ENCODE results near the gene FBXL7. TPM values are rescaled to one million over a fixed set of nuclear protein-coding genes. Genes with fewer than 3 reads are reported as not detected.
A peak's percentile ranks its signal among the peaks of the same experiment; 100 is the strongest.

Gene FBXL7
- total RNA-seq = not detected
- polyA plus RNA-seq = not detected
- total RNA-seq = 0 to 0.08 (median 0) reads per million in 6 experiments

GRCh38 chr5:15499528-15500324, at the start of gene FBXL7:
FBXL7 (plus strand) TSS chr5:15500180.
- Mint-ChIP-seq H3K9me3 (peaks cover 0 to 13% (median 7%) of the 10 kb centered on the region in 9 donors), H3K4me1 (peaks cover 0 to 2% (median 0%) of the 10 kb centered on the region in 4 donors), H3K4me3 (no peak within 1 kb of the TSS), H3K27me3 (peaks cover 21 to 54% (median 41%) of the 10 kb centered on the region in 5 donors), H3K27ac (peak within 1 kb of the TSS in 1 of 10 donors; percentile 25), H3K36me3 (peaks cover 0 to 12% (median 3%) of the 10 kb centered on the region in 3 donors)
- ATAC-seq = no peak
- POLR2A ChIA-PET = no interaction called here
- DNase-seq = no peak

- DNase-seq (no peak), ATAC-seq (no peak)
- H3K4me1 Mint-ChIP-seq = no peaks in the 10 kb centered on the region
- H3K27ac Mint-ChIP-seq = no peak overlapping the region
- POLR2A ChIA-PET = no interaction called here
- H3K27me3 Mint-ChIP-seq = no peaks in the 10 kb centered on the region
- H3K9me3 Mint-ChIP-seq = peaks cover 0 to 31% (median 13%) of the 10 kb centered on the region in 9 donors
- H3K4me3 Mint-ChIP-seq = no peak overlapping the region
- no peaks in the 10 kb centered on the region for H3K36me3 Mint-ChIP-seq
Observed at GRCh38 chr5:15450473-15450872, 49.5 kb upstream of the FBXL7 start.

GRCh38 chr5:15450949-15451348, 49.0 kb upstream of the FBXL7 start:
- Mint-ChIP-seq H3K4me1 (no peaks in the 10 kb centered on the region), H3K27me3 (no peaks in the 10 kb centered on the region), H3K9me3 (peaks cover 0 to 31% (median 14%) of the 10 kb centered on the region in 9 donors), H3K36me3 (no peaks in the 10 kb centered on the region), H3K27ac (no peak overlapping the region), H3K4me3 (no peak overlapping the region)
- DNase-seq (peak in 1 of 10 donors; percentile 51), ATAC-seq (no peak)
- POLR2A ChIA-PET = no interaction called here

- Mint-ChIP-seq H3K27ac (no peak overlapping the region), H3K36me3 (no peaks in the 10 kb centered on the region), H3K9me3 (peaks cover 2 to 34% (median 16%) of the 10 kb centered on the region in 9 donors), H3K27me3 (no peaks in the 10 kb centered on the region), H3K4me1 (no peaks in the 10 kb centered on the region), H3K4me3 (no peak overlapping the region)
- POLR2A ChIA-PET = no interaction called here
- ATAC-seq = no peak
- no peak for DNase-seq
Observed at GRCh38 chr5:15452030-15452429, 48.0 kb upstream of the FBXL7 start.

- Mint-ChIP-seq H3K4me3 (no peak overlapping the region), H3K9me3 (peaks cover 2 to 35% (median 16%) of the 10 kb centered on the region in 9 donors), H3K4me1 (no peaks in the 10 kb centered on the region), H3K36me3 (no peaks in the 10 kb centered on the region), H3K27me3 (no peaks in the 10 kb centered on the region), H3K27ac (no peak overlapping the region)
- POLR2A ChIA-PET = no interaction called here
- ATAC-seq = no peak
- no peak for DNase-seq
Observed at GRCh38 chr5:15452781-15453180, 47.2 kb upstream of the FBXL7 start.

GRCh38 chr5:15459200-15459599, 40.8 kb upstream of the FBXL7 start:
- ATAC-seq (no peak), DNase-seq (no peak)
- Mint-ChIP-seq H3K4me1 (no peaks in the 10 kb centered on the region), H3K36me3 (no peaks in the 10 kb centered on the region), H3K27me3 (no peaks in the 10 kb centered on the region), H3K4me3 (no peak overlapping the region), H3K9me3 (peaks cover 0 to 32% (median 13%) of the 10 kb centered on the region in 9 donors), H3K27ac (no peak overlapping the region)
- POLR2A ChIA-PET = no interaction called here

- Mint-ChIP-seq H3K4me1 (no peaks in the 10 kb centered on the region), H3K27me3 (no peaks in the 10 kb centered on the region), H3K9me3 (peaks cover 0 to 31% (median 4%) of the 10 kb centered on the region in 9 donors), H3K4me3 (no peak overlapping the region), H3K27ac (no peak overlapping the region), H3K36me3 (no peaks in the 10 kb centered on the region)
- POLR2A ChIA-PET = no interaction called here
- DNase-seq = no peak
- ATAC-seq = no peak
Observed at GRCh38 chr5:15463231-15463980, 36.6 kb upstream of the FBXL7 start.

GRCh38 chr5:15472116-15472515, 27.9 kb upstream of the FBXL7 start:
- DNase-seq = no peak
- Mint-ChIP-seq H3K4me3 (no peak overlapping the region), H3K4me1 (no peaks in the 10 kb centered on the region), H3K27ac (no peak overlapping the region), H3K9me3 (peaks cover 0 to 20% (median 5%) of the 10 kb centered on the region in 9 donors), H3K36me3 (no peaks in the 10 kb centered on the region), H3K27me3 (no peaks in the 10 kb centered on the region)
- POLR2A ChIA-PET = no interaction called here
- ATAC-seq = no peak

GRCh38 chr5:15474143-15474719, 25.7 kb upstream of the FBXL7 start:
- no peak for ATAC-seq
- no peak overlapping the region for H3K4me3 Mint-ChIP-seq
- POLR2A ChIA-PET = no interaction called here

GRCh38 chr5:15475367-15475766, 24.6 kb upstream of the FBXL7 start:
- no peaks in the 10 kb centered on the region for H3K4me1 Mint-ChIP-seq
- H3K4me3 Mint-ChIP-seq = no peak overlapping the region
- peaks cover 6 to 34% (median 7%) of the 10 kb centered on the region in 9 donors for H3K9me3 Mint-ChIP-seq
- no peak overlapping the region for H3K27ac Mint-ChIP-seq
- no peak for ATAC-seq
- H3K27me3 Mint-ChIP-seq = peaks cover 0 to 2% (median 0%) of the 10 kb centered on the region in 5 donors
- no peaks in the 10 kb centered on the region for H3K36me3 Mint-ChIP-seq
- no peak for DNase-seq
- POLR2A ChIA-PET = no interaction called here

More at GRCh38 chr5:15474143-15474719, 25.7 kb upstream of the FBXL7 start:
- no peaks in the 10 kb centered on the region for H3K4me1 Mint-ChIP-seq
- peaks cover 6 to 42% (median 8%) of the 10 kb centered on the region in 9 donors for H3K9me3 Mint-ChIP-seq
- no peak for DNase-seq
- no peaks in the 10 kb centered on the region for H3K36me3 Mint-ChIP-seq
- H3K27me3 Mint-ChIP-seq = peaks cover 0 to 2% (median 0%) of the 10 kb centered on the region in 5 donors
- H3K27ac Mint-ChIP-seq = no peak overlapping the region

- H3K4me1 Mint-ChIP-seq = no peaks in the 10 kb centered on the region
- H3K27ac Mint-ChIP-seq = no peak overlapping the region
- peaks cover 0 to 2% (median 0%) of the 10 kb centered on the region in 5 donors for H3K27me3 Mint-ChIP-seq
- peaks cover 5 to 27% (median 6%) of the 10 kb centered on the region in 9 donors for H3K9me3 Mint-ChIP-seq
- H3K36me3 Mint-ChIP-seq = no peaks in the 10 kb centered on the region
- POLR2A ChIA-PET = no interaction called here
- ATAC-seq = no peak
- no peak overlapping the region for H3K4me3 Mint-ChIP-seq
- no peak for DNase-seq
Observed at GRCh38 chr5:15476977-15477376, 23.0 kb upstream of the FBXL7 start.

- ATAC-seq = no peak
- H3K4me3 Mint-ChIP-seq = no peak overlapping the region
- H3K27ac Mint-ChIP-seq = no peak overlapping the region
- no peak for DNase-seq
- H3K36me3 Mint-ChIP-seq = no peaks in the 10 kb centered on the region
- POLR2A ChIA-PET = no interaction called here
- H3K4me1 Mint-ChIP-seq = no peaks in the 10 kb centered on the region
- peaks cover 0 to 2% (median 0%) of the 10 kb centered on the region in 5 donors for H3K27me3 Mint-ChIP-seq
- peaks cover 0 to 23% (median 7%) of the 10 kb centered on the region in 9 donors for H3K9me3 Mint-ChIP-seq
Observed at GRCh38 chr5:15480436-15480835, 19.5 kb upstream of the FBXL7 start.
